Pons (tissue), 1 donor: Measurements from ENCODE around the gene ARHGAP4.

Experiments used
- DNase-seq: peaks from one replicate; pipeline ENCODE4 v3.0.0-alpha.2; 2016; ENCODE audit warnings: low spot score

Gene ARHGAP4

GRCh38 chrX:153927672-153927921, 1.5 kb upstream of the ARHGAP4 start:
- no peak for DNase-seq

GRCh38 chrX:153926858-153927671, 1.0 kb upstream of the ARHGAP4 start:
- DNase-seq = no peak

GRCh38 chrX:153926552-153926857, 441 bp upstream of the ARHGAP4 start:
- no peak for DNase-seq

GRCh38 chrX:153925387-153925738, 701 bp downstream of the ARHGAP4 start:
- no peak for DNase-seq

GRCh38 chrX:153924149-153924861, 1.8 kb downstream of the ARHGAP4 start:
- peak; percentile 39 for DNase-seq

GRCh38 chrX:153922932-153923857, 2.9 kb downstream of the ARHGAP4 start:
- peak; percentile 44 for DNase-seq

GRCh38 chrX:153921511-153922446, 4.3 kb downstream of the ARHGAP4 start:
- no peak for DNase-seq

GRCh38 chrX:153921070-153921469, 5.0 kb downstream of the ARHGAP4 start:
- DNase-seq = no peak

GRCh38 chrX:153920546-153920945, 5.5 kb downstream of the ARHGAP4 start:
- no peak for DNase-seq

GRCh38 chrX:153919281-153919680, 6.8 kb downstream of the ARHGAP4 start:
- DNase-seq = no peak

- DNase-seq = no peak
Observed at GRCh38 chrX:153917869-153918268, 8.2 kb downstream of the ARHGAP4 start.

- no peak for DNase-seq
Observed at GRCh38 chrX:153913701-153914100, 12.4 kb downstream of the ARHGAP4 start.

GRCh38 chrX:153913211-153913610, 12.9 kb downstream of the ARHGAP4 start:
- DNase-seq = no peak

- no peak for DNase-seq
Observed at GRCh38 chrX:153911798-153912197, 14.3 kb downstream of the ARHGAP4 start.

GRCh38 chrX:153910446-153910845, 15.6 kb downstream of the ARHGAP4 start:
- no peak for DNase-seq

- no peak for DNase-seq
Observed at GRCh38 chrX:153909980-153910360, 16.1 kb downstream of the ARHGAP4 start.

GRCh38 chrX:153909024-153909979, 16.8 kb downstream of the ARHGAP4 start:
- no peak for DNase-seq

- DNase-seq = no peak
Observed at GRCh38 chrX:153908219-153908860, 17.7 kb downstream of the ARHGAP4 start.

- no peak for DNase-seq
Observed at GRCh38 chrX:153907456-153907855, 18.6 kb downstream of the ARHGAP4 start.
